Stimulated activated CD4-positive, alpha-beta T cell treated with anti-CD3 and anti-CD28 coated beads, Interleukin-2, amount 100 ng/mL, for 4 hours (primary cell): ENCODE measurements around the gene GPR18.
"Not testable (repeated sequence)": the region's sequence is repeated elsewhere in the genome, so short reads cannot be mapped to it uniquely, and the experiment has no call there.

Experiments
- DNase-seq: peaks from one replicate; pipeline ENCODE4 v3.0.0-alpha.2; 2020; ENCODE audit warnings: low read depth

Gene GPR18

DNA sequence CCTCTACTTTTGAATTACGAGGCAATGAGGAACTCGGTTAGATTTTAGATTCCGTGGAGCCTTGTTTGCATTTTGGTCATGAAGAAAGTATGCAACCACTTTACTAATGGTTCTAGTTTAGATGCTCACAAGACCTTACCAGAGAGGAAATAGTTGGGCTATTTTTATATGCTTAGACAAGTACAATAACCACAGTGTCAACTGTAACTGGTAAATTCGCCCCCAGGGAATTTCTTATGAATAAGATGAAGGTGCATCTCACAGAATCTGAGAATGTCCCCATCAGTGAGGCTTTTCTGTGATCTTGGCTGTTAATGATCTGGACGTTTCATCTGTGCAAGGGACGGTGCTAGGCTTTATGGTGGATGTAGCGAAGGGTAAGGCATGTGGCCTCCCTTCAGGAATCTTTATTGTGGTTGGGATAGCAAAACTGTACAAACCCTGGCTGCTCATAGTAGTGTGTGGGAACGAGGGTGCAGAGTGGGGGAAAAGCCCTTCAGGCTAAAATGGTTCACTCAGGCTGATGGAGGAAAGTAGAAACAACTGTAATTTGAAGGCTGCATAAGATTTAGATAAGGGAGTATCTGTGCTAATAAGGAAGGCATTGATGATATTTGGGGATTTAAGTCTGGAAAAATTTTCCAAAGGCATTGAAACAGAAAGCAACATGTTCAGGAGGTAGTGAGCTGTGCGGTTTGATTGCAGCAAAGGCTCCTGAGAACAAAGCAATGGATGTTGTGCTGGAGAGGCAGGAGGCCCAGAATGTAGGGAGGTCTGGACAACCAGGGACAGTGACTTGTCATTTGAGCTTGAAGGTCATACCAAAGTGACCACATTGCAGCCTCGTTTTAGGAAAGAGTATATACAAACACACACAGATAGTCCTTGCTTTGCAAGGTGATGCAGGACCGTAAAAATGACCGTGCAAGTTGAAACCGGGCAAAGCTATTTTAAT is 29.2 kb downstream of the GPR18 start:
- no peak for DNase-seq

DNA sequence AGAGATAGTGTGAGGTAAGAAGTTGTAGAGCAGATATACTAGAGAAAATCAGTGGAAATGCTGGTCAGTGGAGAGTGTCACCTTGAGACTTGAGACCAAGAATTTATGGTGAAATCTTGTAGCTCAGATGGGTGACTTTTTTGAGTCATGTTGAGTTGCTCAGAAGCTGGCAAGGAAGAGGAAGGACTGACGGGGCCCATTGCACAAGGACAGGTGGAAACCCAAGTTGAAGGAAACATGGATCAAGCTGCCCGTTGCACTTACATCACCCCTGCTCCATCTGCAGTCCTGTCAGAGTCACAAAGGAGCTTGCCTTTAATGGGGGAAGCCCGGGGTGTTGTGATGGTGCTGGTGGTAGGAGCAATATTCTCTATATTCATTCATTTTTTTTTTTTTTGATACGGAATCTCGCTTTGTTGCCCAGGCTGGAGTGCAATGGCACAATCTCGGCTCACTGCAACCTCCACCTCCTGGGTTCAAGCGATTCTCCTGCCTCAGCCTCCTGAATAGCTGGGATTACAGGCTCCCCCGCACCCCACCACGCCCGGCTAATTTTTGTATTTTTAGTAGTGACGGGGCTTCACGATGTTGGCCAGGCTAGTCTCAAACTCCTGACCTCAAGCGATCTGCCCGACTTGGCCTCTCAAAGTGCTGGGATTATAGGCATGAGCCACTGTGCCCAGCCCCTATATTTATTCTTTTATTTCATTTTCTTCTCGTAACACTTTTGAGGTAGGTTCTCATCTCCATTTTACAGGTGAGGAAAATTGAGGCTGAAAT is 30.1 kb downstream of the GPR18 start:
- no peak for DNase-seq

DNA sequence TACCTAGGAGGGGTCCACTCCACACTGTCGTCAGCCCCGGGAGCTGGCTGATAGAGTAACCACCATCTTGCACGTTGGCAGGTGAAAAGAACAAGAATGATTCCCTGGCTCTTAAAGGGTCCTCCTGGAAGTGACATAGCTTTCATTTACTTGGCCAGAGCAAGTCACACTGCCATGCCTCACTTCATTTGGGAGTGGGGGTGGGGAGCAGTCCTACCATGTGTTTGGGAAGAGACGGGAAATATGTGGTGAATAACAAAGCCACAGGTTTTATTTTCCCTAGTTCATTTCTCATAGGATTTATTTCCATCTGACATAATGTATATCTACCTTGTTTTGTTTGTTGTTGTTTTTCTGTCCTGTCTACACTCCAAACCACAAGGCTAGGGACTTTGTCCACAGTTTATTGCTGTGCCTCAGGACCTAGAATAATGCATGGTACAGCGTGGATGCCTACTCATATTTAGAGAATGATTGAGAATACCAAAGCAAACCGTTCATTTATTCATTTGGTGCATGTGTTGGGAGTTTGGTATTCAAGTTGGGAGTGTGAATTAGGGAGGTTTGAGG is 30.8 kb downstream of the GPR18 start:
- DNase-seq: no peak

DNA sequence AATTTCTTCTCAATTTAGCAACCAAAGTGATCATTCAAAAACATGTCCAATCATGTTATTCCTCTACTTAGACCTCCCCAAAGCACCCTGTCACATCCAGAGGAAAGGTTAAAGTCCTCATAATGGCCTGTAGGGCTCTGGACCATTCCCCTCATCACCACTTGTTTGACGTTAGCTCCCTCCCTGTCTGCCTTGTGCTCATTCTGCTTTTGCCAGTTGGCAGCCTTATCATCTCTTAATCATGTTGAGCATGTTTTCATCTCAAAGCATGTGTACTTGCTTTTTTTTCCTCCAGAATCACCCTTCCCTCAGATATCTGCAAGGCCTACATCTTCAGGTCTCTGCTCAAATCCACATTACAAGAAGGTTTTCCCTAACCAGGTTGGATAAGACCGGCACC is 31.7 kb downstream of the GPR18 start:
- DNase-seq: no peak

DNA sequence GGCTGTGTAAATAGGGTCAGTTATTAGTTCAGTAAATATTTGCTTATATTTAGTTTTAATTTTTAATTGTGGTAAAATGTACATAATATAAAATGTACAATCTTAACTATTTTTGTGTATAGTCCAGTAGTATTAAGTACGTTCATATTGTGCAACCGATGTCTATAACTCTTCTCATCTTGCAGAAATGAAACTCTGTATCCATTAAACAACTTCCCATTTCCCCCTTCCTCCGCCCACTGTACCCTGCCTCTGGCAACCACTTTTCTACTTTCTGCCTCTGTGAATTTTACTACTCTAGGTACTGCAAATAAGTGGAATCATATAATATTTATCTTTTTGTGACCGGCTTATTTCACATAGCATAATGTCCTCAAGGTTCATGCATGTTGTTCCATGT is 33.1 kb downstream of the GPR18 start:
- no peak for DNase-seq

DNA sequence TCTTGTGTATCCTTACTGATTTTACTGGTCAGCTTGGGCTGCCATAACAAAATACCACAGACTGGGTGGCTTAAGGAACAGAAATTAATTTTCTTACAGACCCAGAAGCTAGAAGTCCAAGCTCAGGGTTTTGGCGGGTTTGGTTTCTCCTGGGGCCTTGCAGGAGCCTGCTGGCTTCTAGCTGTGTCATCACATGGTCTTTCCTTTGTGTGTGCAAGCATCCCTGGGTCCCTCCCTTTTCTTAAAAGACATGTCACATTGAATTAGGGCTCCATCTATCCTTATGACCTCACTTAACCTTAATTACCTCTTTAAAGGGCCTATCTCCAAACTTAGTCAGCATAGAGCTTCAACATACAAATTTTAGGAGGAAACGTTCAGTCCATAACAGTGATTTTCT is 34.2 kb downstream of the GPR18 start:
- no peak for DNase-seq

DNA sequence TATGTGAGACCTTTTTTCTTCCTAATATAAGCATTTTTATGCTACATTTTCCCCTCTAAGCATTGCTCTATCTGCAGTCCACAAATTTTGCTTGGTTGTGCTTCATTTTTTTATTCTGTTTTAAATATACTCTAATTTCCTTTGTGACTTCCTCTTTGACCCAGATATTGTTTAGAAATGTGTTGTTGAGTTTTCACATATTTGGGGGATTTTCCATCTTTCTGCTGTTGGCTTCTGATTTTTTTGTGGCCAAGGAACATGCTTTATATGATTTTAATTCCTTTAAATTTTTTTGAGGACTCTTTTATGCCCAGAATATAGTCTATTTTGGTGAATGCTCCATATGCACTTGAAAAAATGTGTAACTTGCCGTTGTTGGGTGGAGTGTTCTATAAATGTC is 34.6 kb downstream of the GPR18 start:
- DNase-seq: no peak

DNA sequence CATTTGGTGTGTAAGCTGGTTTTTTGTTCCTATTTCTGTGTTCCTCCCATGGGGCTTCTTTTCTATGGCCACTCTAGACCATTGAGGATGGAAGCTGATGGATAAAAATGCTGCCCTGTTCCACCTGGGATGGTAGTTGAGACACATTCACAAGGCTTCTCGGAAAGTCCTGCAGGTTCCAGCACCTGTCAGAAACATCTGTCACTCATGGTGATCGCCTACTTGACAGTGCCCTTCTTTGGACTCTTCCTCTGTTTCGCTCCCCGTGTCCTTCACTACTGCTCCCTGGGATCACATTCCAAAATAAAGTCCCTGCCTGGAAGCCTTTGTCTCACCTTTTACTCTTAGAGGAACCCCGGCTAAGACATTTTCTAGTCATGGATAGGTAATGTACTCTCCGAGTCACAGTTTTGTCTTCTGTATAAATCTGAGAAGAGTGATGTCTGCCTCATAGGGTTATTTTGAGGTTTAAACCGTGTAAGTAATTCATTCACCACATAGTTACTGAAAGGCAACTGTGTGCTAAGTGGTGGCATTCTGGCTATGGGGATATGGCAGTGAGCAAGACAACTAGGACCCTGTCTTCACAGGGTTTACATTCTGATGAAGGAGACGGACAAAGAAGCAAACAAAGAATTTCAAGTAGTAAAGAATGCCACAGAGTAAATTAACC is 36.5 kb downstream of the GPR18 start:
- DNase-seq: no peak

DNA sequence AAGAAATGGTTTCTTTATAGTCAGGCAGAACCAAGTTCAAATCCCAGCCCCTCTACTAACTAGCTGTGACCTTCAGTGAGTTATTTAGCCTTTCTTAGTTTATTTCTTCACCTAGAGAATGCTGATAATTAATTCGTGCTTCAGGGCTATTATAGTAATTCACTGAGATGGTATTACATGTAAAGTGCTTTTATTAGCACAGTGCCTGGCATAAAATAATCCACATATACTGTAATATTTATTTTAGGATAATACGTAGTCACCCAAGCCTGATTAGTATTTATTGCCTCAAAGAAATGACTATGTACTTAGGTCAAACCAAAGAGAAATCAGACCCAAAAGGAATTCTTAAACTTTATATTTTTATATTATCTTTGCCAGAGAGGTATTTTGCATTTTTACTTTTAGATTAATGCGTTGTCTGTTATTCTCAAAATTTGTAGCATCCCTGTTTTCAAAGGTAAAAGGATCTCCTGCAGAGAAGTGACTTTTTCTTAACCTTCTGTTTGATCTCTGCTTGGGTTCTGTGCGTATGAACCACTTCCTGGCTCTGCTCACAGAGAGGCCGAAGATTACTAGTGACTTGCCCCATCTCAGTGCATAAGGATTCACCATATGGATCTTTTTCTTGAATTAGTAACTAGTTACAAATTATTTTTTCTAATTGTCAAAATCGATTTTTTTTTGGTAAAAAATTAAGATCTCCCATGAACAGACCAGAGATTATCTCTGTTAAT is 37.8 kb downstream of the GPR18 start:
- DNase-seq: no peak

DNA sequence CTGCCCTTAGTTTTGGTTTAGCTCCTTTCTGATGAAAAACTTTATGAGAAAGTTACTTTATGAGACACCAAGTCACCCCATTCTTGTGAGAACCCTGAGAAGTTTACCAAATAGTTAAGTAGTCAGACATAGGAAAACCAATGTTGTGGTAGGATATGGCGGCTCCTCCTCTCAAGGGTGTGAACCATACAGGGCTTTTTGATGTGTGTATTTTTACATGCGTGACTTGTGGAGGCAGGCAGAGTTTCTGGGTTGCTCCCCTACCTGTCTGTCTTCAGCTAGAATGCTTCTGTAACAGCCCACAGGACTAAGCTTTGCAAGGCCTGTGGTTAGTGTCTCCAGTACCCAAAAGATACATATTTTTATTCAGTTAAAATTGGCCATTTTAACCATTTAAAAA is 39.2 kb downstream of the GPR18 start:
- peak; percentile 47 for DNase-seq

DNA sequence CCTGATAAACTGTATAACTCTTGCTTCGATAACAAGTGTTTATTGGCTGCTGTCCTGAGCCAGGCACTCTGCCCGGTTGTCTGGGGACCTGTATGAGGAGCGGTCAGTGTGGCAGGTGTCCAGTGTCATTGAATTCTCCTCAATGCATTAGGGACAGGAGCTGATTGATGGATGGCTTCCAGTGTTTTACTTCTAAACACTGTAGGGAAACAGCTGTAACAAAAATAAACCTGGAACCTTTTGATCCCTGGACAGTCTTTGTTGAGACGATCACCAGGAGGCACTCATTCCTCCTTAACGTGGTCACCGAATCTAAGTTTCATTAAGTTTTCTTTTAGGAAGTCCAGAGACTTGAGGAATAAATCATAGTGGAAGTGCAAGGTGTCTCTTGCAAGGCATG is 39.6 kb downstream of the GPR18 start:
- no peak for DNase-seq

DNA sequence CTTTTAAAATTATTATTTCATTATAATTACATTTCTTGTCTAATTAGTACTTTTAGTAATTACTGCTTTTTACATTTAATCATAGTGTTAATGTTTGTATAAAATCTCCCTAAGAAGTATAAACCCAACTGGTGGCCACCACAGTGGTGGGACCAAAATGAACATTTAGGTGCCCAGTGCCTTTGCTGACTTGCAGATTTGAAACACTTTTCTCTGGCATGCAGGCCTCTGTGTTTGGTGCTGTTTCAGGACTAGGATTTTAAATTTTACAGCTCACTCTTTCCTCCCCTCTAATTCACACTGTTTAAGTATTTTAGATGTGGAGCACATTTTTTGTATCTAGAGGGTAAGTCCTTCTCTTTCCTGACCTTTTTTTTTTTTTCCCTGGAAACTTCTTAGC is 40.1 kb downstream of the GPR18 start:
- DNase-seq: no peak

DNA sequence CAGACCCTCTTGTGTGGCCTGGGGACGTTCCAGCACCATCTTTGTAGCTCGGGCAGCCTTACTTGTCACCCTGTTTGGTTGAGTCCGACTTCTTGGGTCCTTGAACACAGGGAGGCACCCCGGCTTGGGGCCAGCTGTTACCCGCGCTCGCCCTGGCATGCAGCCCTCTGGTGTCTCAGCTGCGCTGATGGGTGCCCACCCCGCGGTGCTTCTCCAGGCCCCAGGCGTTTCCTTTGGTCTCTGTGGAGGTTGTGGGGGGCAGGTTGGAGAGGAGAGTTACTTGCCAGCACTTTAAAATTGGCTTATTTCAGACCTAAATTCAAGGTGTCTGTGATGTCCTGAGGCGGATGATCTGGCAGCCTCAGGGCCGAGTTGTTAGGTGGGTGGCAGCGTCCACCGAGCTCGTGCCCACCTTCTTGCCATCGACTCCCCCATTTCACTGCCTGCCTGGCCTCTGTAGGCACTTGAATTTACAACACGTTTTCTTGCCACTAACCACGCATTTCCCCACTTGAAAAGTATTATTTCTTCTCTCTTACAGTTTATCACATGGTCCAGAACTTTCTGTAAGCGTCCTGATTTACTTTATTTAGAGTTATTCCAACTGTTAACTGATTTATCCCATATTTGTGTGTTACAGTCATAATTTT is 40.6 kb downstream of the GPR18 start:
- no peak for DNase-seq

DNA sequence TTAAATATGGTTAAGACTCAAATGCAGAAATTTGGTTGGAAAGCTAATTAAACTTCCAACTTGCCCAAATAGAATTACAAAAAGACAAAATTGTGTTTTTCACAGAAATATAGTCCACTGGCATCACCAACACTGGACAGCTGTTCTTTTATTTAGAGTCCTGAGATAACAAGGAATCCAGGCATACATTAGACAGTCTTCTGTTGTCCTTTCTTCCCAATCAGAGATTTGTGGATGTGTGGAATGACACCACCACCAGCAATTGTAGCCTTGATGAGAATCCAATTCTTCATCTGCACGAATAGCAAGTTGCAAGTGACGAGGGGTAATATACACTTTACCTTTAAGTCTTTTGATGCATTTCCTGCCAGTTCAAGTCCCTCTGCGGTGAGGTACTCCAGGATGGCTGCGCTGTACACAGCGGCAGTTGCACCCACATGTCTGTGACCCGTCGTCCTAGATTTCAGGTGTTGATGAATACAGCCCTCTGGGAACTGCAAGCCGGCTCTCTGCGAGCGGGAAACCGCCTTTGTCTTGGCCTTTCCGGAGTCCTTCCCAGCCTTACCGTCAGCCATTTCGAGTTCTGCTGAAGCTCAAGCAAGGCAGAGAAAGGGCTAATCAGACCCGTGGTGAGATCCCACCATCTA is 42.9 kb downstream of the GPR18 start:
- DNase-seq: peak; percentile 27

DNA sequence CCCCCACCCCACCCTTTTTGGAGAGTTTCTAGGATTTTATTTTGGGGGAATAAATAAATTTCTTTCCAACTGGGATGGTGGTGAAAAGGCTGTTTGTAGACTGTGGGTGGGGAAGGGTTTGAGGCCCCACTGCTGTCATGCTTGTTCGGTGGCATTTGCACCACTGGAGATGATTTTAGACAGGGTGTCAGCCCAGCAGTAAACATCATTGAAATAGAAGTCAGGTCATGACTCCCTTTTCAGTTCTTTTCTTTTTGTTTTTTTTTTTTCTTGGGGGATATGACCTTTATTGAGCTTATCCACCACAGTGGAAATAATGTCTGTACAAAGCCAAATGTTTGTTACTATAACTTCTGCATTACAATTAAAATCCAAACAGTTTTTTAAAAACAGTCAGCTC is 43.4 kb downstream of the GPR18 start:
- no peak for DNase-seq

DNA sequence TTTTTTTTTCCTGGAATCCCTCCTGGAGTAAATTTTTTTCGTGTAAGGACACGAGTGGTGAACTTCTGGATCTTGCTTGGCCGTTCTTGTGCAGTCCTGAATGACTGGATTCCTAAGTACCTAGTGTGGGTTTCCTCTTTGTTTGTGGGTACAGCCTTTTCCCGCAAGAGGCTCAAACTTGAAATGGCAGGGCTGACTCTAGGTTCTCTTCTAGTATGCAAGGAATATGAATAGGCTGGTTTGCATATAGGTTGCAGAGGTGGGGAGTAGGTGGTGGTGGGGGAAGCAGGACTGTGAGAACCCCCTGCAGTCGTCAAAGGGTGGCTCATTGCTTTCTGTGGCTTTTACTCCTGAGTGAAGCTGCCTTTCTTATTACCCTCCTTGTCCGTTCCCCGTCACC is 43.9 kb downstream of the GPR18 start:
- peak; percentile 59 for DNase-seq

DNA sequence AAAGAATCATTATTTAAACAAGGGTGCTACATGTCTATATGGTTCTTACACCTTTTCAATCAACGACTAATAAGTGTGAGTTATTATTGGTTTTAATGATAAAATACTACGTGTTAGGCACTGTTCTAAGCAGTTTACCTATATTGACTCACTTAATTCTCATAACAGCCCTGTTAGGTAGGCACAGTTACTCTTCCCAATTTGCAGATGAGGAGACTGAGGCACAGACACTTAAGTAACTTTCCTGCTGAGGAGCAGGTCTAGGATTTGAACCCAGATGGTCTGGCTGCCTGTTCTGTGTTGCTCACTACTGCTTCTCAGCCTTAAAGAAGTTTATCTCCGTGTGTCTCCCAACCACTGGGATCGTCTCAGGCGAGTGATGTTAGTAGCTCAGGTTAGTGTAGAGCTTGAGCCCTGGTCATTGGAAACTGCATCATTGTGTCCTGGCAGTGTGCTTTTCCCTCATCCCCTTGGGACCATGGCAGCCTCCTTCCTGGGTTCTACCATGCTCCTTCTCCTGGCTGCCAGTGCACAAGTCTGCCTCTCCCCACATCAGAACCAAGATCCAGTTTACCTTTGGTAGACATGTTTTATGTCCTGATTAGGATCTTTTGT is 46.7 kb downstream of the GPR18 start:
- DNase-seq: no peak

DNA sequence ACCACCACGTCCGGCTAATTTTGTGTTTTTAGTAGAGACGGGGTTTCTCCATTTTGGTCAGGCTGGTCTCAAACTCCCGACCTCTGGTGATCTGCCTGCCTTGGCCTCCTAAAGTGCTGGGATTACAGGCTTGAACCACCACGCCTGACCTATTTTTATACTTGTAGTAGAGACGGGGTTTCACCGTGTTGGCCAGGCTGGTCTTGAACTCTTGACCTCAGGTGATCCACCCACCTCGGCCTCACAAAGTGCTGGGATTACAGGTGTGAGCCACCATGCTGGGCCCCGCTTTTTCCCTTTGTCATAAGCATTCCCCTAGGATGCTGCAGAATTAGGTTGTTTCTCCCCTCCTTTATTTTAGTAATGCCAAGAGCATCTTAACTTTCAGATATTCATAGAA is 47.6 kb downstream of the GPR18 start:
- not testable (repeated sequence) for DNase-seq

DNA sequence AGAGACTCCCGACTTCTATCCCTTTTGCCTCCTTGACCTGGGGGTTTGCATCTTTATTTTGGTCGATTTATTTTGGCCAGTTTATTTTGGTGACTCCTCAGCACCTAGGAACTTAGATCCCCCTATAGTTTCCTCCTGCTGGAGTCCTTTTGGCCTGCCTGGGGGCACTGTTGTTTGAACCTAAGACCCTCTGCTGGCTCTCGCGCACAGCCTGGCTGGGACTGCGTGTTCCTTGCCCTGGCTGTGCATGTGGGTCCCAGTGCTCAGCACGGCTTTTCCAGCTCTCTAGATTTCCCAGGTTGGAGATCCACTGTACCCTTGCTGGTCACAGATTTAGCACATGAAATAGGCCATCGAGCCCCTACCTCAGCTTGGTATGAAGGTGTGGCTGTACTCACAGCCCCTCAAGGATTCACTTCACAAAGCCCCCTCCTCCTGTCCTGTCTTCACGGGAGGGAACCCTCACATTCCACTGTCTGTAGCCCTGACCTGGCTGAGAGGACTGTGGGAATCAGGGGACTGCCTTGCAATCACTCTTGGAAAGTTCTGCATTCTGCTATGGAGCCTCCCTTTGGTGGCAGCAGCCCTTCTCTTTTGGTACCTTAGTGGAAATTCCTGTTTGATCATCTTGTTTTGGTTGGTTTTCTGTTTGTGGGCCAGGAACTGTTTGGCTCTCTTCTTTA is 49.2 kb downstream of the GPR18 start:
- DNase-seq: no peak

DNA sequence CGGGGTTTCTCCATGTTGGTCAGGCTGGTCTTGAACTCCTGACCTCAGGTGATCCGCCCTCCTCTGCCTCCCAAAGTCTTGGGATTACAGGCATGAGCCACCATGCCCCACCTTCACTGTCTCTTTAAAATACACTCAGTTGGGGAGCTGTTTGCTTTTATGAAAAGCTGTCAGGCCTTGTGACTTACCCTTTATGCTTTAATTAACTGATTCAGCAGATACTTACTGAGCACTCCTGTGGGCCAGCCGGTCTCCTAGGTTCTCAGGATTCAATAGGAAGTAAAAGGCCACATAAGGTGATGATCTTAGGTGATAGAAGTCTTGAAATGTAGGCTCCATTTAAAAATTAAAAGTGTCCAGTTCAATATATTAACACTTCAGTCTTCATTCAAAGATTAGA is 50.0 kb downstream of the GPR18 start:
- no peak for DNase-seq
